Activated CD8-positive, alpha-beta T cell treated with anti-CD3 and anti-CD28 coated beads for 36 hours (primary cell): ENCODE data around the gene CNPY4. TPM values are rescaled to one million over a fixed set of nuclear protein-coding genes. Genes with fewer than 3 reads are reported as not detected.
A peak's percentile ranks its signal among the peaks of the same experiment; 100 is the strongest.

ENCODE experiments used
- ATAC-seq: fragments of 200-7000 bp; cut with Tn5 transposase; one replicate; pipeline ENCODE4 v1.10.0; 2021; ENCODE audit warnings: mild to moderate bottlenecking, moderate library complexity
- CTCF ChIA-PET: fragments of 350-600 bp; sonication (Branson Sonifier 250); formaldehyde crosslinking; loops from one replicate; lab custom pipeline; 2021; ENCODE audit warnings: antibody characterized with exemption; lab: Charles Lee
- POLR2A ChIA-PET: fragments of 350-600 bp; sonication (Branson Sonifier 250); formaldehyde crosslinking; loops from one replicate; lab custom pipeline; 2021; ENCODE audit warnings: antibody characterized with exemption; lab: Charles Lee
- DNase-seq: peaks from one replicate; pipeline ENCODE4 v3.0.0-alpha.2; 2020
- H3K27ac Mint-ChIP-seq: one replicate; pipeline ENCODE4 v1.8.0; 2021; ENCODE audit warnings: mild to moderate bottlenecking, mixed read lengths
- H3K27me3 Mint-ChIP-seq: one replicate; pipeline ENCODE4 v1.8.0; 2021; ENCODE audit warnings: mixed read lengths
- H3K36me3 Mint-ChIP-seq: one replicate; pipeline ENCODE4 v1.8.0; 2021; ENCODE audit warnings: low read depth, mixed read lengths
- H3K4me1 Mint-ChIP-seq: one replicate; pipeline ENCODE4 v1.8.0; 2021; ENCODE audit warnings: low read depth, mixed read lengths
- H3K4me3 Mint-ChIP-seq: one replicate; pipeline ENCODE4 v1.8.0; 2021; ENCODE audit warnings: mild to moderate bottlenecking, moderate library complexity, mixed read lengths
- H3K9me3 Mint-ChIP-seq: one replicate; pipeline ENCODE4 v1.8.0; 2021; ENCODE audit warnings: mixed read lengths
- CTCF ChIP-seq: fragments of 200-600 bp; IDR thresholded peaks from one replicate; pipeline ENCODE4 v1.8.0; 2022; ENCODE audit warnings: antibody characterized with exemption, mild to moderate bottlenecking
- intact Hi-C: fragments of 100-400 bp; cut with micrococcal nuclease; formaldehyde crosslinking; loops from one replicate; pipeline ENCODE4 v1.10.0; 2022
- total RNA-seq, 2 experiments: library from RNA; stranded (reverse); gene quantifications; one replicate each; pipeline ENCODE4 v1.2.3, GENCODE V29; 2021

The CNPY4 gene
- total RNA-seq, 2 experiments from 2014 or later = 9.8 to 10.4 TPM

- peak overlapping the region; percentile 87 for H3K27ac Mint-ChIP-seq
- H3K4me3 Mint-ChIP-seq = peak overlapping the region; percentile 87
- TF ChIP-seq CTCF = no peak
- ATAC-seq (no peak), DNase-seq (peak; percentile 22)
- no peaks in the 10 kb centered on the region for H3K27me3 Mint-ChIP-seq
- ChIA-PET CTCF (interaction anchor here (0.8 to 1.1 kb wide), 4 partner anchors 10 to 69 kb away, joined by 3 read pairs; no protein-coding TSS in a partner anchor), POLR2A (interaction anchor here (0.6 to 2.9 kb wide), 6 partner anchors 9 to 162 kb away, joined by 3 to 25 read pairs (median 4); partner anchors contain the start of genes MCM7 and TRIM4)
- H3K36me3 Mint-ChIP-seq = peaks cover 22% of the 10 kb centered on the region
- peaks cover 21% of the 10 kb centered on the region for H3K4me1 Mint-ChIP-seq
- intact Hi-C loops = loop anchor here (5.0 to 10.0 kb wide), 2 partner anchors 89 to 166 kb away; partner anchors contain the start of gene TRIM4
- H3K9me3 Mint-ChIP-seq = no peaks in the 10 kb centered on the region
Observed at GRCh38 chr7:100080907-100081534, 38.4 kb upstream of the CNPY4 start.

- intact Hi-C loops = loop anchor here (5.0 to 10.0 kb wide), 2 partner anchors 89 to 167 kb away; partner anchors contain the start of gene TRIM4
- POLR2A ChIA-PET = interaction anchor here (0.6 to 3.1 kb wide), 11 partner anchors 10 to 348 kb away, joined by 3 to 25 read pairs (median 3); partner anchors contain the start of genes MCM7 and MEPCE
- TF ChIP-seq CTCF = peak; percentile 96
- Mint-ChIP-seq H3K27me3 (no peaks in the 10 kb centered on the region), H3K4me3 (peak within 1 kb of the TSS; percentile 87), H3K27ac (peak within 1 kb of the TSS; percentile 87), H3K9me3 (no peaks in the 10 kb centered on the region), H3K36me3 (peaks cover 19% of the 10 kb centered on the region), H3K4me1 (peaks cover 21% of the 10 kb centered on the region)
- DNase-seq = peak; percentile 99
- CTCF ChIA-PET = interaction anchor here (0.7 to 1.2 kb wide), 9 partner anchors 10 to 168 kb away, joined by 3 to 7 read pairs (median 3); partner anchors contain the start of genes AP4M1 and MCM7
- peak; percentile 83 for ATAC-seq
Observed at GRCh38 chr7:100081535-100082102, 37.8 kb upstream of the CNPY4 start, which contains the start of gene ZNF3. Gene ZNF3, minus strand, starts transcription at chr7:100081723. Its CDS starts 4,366 bp downstream, at chr7:100077357.

- Mint-ChIP-seq H3K27ac (peak overlapping the region; percentile 11), H3K36me3 (peaks cover 13% of the 10 kb centered on the region), H3K27me3 (no peaks in the 10 kb centered on the region), H3K9me3 (no peaks in the 10 kb centered on the region), H3K4me1 (peaks cover 22% of the 10 kb centered on the region), H3K4me3 (peak overlapping the region; percentile 87)
- ChIA-PET CTCF (interaction anchor here (0.8 to 1.2 kb wide), 6 partner anchors 11 to 169 kb away, joined by 3 to 4 read pairs (median 3); partner anchors contain the start of genes TRIM4 and ZSCAN21), POLR2A (interaction anchor here (0.6 to 3.1 kb wide), 10 partner anchors 9 to 801 kb away, joined by 3 to 25 read pairs (median 5); partner anchors contain the start of gene MCM7)
- no peak for TF ChIP-seq CTCF
- DNase-seq (no peak), ATAC-seq (peak; percentile 0)
- intact Hi-C loops = loop anchor here (5.0 to 10.0 kb wide), 2 partner anchors 91 to 168 kb away; partner anchors contain the start of gene TRIM4
Observed at GRCh38 chr7:100082978-100083377, 36.5 kb upstream of the CNPY4 start.

- ChIA-PET CTCF (interaction anchor here (0.9 to 1.6 kb wide), 2 partner anchors 91 to 172 kb away, joined by 3 to 6 read pairs; no protein-coding TSS in a partner anchor), POLR2A (interaction anchor here (2.5 kb wide), 1 partner anchor 15 kb away, joined by 19 read pairs; the partner anchor contains the start of genes AP4M1 and MCM7)
- H3K9me3 Mint-ChIP-seq = no peaks in the 10 kb centered on the region
- no peak overlapping the region for H3K27ac Mint-ChIP-seq
- no peaks in the 10 kb centered on the region for H3K27me3 Mint-ChIP-seq
- TF ChIP-seq CTCF = no peak
- intact Hi-C loops = loop anchor here (10.0 kb wide), 1 partner anchor 171 kb away; the partner anchor contains the start of gene TRIM4
- DNase-seq (no peak), ATAC-seq (no peak)
- H3K4me1 Mint-ChIP-seq = peaks cover 22% of the 10 kb centered on the region
- H3K4me3 Mint-ChIP-seq = no peak overlapping the region
- H3K36me3 Mint-ChIP-seq = peaks cover 7% of the 10 kb centered on the region
Observed at GRCh38 chr7:100085515-100085914, 33.9 kb upstream of the CNPY4 start.
